NCI-H128 (cell line): ENCODE results near the gene PPP1R11.
A peak's percentile ranks its signal among the peaks of the same experiment; 100 is the strongest.
"Not testable (repeated sequence)": the region's sequence is repeated elsewhere in the genome, so short reads cannot be mapped to it uniquely, and the experiment has no call there.

Experiments
- DNase-seq: peaks from one replicate; lab custom pipeline; 2025; ENCODE audit not compliant: unreplicated experiment; lab: John Stamatoyannopoulos, UW

The PPP1R11 gene, protein sequence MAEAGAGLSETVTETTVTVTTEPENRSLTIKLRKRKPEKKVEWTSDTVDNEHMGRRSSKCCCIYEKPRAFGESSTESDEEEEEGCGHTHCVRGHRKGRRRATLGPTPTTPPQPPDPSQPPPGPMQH

DNA sequence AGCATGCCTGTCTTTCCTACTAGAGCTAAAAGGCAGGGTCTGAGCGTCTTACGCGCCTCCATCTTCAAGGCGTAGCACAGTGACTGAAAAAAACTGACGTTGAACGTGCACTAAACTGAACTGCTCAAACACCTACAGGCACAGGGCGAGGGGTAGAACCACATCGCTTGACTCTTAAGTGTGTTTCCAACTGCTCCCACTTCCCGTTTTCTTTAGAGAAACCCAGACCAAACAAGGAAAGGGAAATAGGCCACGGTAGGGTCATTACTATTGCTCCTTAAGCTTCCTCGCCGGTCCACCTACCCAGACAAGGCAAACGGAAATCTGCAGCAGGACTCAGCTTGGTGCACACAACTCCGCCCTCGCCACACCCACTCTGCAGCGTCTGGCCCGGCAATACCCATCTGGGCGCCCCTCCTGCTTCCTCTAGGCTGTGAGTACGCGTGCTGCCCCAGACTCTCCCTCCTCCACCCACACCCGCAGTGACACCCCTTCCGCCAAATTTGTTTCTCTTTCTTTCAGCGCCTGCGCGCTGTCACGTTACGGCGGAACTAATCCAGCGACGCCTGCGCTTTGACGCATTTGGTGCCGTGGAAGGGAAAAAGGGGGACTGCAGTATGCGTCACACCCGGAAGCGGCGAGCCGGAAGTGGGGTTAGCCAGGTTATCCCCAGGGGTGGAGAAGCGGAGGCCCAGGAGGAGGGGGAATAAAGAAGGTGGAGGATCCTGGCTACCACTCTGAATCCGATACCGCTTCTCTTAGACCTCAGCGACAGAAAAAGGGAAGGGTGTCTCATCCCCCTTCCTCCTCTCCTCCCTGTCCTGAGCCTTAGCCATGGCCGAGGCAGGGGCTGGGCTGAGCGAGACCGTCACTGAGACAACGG, at the start of gene PPP1R11:
Gene PPP1R11 (plus strand): TSS at position 622 of the 883 bp plus-strand sequence. CDS start 213 bp downstream, at position 835.
- DNase-seq: peak; percentile 95

DNA sequence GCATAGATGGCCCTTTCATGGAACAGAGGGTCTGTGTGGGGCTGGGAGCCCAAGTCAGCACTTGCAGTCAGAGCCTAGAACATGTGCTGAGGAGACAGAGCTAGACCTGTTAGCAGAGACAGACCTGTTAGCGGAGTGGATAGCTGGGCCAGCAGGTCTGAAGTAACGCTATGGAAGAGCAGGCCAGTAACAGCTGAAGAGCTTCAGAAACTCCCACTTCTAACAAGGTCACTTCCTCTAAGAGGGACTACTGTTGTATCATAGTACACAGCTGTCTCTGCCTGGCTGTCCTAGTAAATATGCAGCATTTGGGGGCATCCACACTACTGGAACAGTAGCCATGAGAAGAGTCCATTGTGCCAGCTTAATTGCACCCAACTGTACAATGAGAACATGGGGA, 47.2 kb upstream of the PPP1R11 start:
- DNase-seq: no peak

DNA sequence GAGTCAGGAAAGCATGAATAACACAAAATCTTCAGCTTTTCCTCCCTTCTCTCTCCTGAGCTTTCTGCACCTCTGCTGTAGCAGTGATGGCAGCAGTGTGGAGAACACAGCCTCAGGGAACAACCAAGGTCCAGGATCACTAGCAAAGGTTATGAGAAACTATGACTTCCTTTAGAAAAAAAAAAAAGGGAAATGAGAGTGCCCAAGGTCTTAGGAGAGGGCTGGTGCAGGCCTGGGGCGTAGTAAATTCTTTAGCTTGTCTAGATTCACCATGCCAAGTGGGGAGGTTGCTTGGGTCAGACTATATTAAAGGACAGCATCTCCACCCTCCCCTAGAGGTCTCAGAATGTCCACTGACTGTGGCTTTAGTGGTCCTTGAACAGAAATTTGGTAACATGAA, 46.4 kb upstream of the PPP1R11 start:
- no peak for DNase-seq

DNA sequence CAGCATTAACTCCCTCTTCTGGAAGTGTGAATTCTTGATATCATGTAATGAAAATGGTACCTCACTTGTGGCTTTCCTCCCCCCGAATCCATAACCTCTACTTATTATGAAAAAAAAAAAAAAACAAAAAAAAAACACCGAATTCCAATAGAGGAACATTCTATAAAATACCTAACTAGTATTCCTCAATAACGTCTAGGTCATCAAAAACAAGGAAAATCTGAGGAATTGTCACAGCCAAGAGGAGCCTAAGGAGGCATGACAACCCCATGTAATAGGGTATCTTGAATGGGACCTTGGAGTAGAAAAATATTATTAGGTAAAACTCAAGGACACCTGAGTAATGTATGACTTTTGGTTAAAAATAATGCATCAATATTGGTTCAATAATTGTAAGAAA, 44.8 kb upstream of the PPP1R11 start:
- DNase-seq: no peak

DNA sequence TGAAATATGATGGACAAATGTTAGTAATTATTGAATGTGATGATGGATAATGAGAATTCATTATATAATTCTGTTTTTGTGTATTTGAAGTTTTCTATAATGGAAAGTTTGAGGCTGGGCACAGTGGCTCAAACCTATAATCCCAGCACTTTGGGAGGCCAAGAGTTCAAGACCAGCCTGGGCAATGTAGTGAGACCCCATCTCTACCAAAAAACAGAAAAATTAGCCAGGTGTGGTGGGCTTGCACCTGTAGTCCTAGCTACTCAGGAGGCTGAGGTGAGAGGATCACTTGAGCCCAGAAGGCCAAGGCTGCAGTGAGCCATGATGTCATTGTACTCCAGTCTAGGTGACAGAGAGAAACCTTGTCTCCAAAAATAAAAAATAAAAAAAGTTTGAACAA, 44.3 kb upstream of the PPP1R11 start:
- not testable (repeated sequence) for DNase-seq

DNA sequence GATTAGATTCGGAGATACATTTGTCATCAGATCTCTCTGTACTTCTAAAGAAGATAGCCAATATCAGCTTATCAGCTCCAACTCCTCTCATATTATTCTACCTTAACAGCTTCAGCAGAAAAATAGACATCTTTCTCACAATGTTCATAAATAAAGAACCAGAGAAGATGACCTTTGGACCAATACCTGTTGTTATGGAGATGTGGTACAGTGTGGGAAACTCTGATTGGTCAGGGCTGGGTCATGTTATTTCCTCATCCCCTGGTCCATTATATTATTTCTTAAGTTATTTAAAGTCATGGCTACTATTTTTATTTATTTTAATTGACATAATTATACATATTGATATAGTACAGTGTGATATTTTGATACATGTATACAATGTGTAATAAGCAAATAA, 41.8 kb upstream of the PPP1R11 start:
- no peak for DNase-seq

DNA sequence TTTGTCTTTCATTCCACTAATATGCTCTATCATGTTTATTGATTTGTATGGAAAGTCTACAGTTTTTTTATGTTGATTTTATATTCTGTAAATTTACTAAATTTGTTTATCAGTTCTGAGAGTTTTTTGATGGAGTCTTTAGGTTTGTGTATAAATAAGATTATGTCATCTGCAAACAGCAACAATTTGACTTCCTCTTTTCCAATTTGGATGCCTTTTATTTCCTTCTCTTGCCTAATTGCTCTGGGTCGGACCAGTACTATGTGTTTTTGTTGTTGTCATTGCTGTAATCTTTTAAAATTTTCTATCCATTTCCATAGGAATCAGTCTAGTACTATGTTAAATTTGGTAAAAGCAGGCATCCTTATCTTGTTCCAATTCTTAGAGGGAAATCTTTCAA, 37.4 kb upstream of the PPP1R11 start:
- DNase-seq: no peak

DNA sequence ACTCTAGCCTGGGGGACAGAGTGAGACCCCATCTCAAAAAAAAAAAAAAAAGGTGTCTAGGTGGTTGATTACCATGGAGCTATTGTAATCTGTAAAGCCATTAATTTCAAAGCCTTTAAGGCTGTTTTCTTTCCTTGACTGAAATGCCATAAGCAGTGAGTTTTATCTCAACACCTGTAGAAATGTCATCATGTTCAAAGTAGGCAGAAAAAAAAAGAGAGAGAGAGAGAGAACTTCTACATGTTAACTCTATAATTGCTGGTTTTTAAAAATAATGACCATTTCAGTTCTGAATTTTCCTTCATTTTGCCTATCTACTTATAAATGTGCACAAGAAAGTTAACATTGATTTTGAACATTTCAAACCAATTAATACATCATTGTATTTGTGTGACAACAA, 35.6 kb upstream of the PPP1R11 start:
- no peak for DNase-seq

DNA sequence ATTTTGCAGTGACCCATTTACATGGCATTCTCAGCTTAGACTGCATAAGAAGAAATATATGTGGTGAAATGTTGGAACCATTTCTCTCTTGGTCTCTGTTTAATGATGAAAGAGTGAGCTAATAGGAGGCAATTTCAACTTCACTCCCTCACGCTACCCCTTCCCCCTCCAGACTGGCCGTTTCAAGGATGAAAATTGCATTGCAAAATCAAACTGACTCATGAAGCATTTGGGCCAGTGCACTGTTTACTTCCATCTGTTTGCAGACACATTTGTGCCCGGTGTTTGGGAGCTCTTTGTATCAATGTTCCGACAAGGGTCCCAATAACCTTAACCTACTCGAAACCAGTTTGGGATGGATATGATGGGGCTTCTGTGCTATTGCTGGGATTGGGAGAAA, 33.6 kb upstream of the PPP1R11 start:
- not testable (repeated sequence) for DNase-seq

DNA sequence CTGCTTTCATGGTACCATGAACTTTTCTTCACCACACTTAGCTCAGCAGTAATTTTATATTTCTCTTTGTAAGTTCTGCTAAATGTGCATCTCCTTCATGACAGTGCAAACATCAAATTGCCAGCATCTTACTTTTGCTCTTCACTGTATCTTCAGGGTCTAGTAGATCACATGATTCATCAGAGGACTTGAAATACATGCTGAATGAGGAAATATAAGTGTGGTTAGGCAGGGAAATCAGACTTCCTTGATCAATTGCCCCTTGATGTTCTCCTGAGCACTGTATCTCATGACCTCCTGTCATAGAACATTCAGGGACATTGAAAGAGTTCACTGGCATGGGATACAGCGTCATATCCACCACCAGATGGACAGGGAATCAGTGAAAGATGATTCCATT, 31.2 kb upstream of the PPP1R11 start:
- DNase-seq: no peak

DNA sequence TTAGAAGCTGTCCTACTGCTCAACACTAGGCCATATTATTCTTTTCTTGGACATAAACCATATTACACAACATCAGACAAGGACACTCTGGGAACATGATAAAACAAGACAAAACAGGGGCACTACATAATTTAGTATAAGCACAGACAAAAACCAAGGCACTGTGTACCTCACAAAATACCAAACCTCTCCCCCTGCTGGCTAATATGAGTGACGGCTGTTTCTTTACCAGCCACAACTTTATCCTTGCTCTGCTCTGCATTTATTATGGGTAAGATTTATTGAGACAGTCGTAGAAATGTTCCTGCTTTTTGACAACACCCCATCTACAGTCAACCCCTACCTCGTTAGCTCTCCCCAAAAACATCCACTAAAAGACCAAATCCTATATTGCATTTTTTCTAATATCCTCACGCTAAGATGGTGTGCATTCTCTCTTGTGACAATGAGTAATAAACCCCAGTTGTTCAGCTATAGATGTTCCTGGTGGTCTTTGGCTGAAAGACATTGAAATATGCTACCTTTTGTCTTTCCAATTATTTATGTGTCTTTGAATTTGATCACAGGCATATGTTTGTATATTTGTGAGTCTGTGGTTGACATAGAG, 29.7 kb upstream of the PPP1R11 start:
- DNase-seq: no peak

DNA sequence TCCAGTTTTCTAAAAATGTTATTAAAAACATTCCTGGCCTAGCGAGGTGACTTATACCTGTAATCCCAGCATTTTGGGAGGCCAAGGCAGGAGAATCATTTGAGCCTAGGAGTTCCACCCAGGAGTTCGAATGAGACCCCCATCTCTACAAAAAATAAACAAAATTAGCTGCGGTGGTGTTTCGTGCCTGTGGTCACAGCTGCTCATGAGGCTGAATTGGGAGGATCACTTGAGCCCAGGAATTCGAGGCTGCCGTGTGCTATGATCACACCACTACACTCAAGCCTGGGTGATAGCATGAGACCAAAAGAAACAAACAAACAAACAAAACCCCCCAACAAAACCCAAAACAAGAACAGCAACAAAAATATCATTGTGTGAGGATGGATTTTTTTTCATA, 25.8 kb upstream of the PPP1R11 start:
- DNase-seq: no peak

DNA sequence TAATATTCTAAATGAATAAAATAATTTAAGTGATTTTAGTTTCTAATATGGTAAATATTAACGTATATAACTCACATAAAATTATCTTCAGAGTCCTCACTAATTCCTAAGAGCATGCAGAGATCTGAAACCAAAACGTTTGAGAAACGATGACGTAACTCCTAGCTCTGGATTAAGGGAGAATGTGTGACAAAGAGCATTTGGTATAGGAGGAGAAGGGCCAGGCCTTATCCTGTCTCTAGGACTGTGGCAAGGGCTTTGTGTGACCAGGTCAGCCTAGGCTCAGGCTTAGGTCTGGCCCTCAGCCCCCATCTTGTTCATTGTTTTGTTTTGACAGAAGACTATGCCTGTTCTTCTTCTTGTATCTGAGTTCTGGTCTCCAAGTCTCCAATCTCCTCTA, 25.2 kb upstream of the PPP1R11 start:
- no peak for DNase-seq

DNA sequence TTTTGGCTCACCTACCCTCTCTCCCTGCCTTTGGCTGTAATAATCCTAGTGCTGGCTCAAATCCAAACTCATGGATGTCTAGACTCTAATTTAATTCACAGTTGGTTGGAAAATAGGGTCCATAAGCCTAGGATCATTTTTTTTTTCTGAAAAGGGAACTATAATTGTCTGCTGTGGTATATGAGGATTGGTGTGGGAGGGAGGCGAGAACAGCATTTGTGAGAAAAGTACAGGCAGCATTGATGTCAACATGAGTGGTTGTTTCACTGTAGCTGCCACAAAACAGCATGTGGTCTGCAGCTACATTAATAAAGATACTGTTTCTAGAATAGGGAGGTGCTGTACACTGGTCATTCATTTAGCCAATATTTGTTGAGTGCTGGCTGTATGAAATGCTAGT, 24.5 kb upstream of the PPP1R11 start:
- no peak for DNase-seq

DNA sequence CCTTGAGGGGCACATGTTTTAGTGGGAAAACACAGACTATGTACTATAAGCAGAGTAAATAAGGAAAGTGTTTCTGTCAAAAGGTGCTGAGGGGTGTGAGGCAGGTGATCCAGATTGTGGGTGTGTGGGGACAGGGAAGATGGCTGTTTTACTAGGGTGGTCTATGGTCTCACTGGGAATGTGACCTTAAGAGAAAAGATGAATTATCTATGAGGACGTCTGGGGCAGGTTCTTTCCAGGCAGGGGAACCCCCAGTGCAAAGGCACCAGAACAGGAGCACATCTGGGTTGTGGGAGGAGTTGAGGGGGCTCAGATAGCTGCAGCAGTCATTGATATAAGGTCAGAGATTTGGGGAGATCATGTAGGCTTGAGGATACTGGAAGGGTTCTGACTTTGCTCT, 24.1 kb upstream of the PPP1R11 start:
- no peak for DNase-seq

DNA sequence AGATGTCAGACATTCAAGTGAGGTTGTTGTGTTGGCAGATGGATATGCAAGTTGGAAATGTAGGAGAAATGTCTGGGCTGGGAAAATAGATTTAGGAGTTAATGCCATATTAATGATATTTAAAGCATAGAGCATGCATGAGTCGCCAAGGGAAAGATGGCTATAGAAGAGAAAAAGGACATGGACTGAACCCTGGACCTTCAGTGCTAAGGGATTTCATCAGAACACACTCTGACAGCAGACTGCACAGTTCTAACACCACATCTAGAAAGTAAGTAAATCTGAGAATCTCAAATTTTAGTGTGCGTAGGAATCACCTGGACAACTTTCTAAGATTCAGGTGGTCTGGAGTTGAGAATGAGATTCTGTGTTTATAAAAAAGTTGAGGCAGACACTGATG, 23.3 kb upstream of the PPP1R11 start:
- DNase-seq: no peak

DNA sequence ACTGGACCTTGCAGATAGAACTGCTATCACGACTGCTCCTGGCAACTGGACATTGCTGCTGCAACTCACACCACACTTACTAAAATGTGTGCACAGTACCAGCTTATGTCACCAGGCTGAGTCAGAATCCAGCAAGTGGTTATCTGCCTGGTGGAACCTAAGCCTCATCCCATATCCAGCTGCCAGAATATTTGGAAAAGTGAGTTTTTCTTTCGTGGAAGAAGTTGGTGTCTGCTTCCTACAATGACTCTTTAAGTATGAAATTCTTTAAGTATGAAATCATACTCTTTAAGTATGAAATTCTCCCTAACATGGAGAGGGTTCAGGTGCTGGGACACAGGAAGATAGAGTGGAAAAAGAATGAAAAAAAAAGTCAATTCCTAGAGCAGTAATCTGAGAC, 22.4 kb upstream of the PPP1R11 start:
- no peak for DNase-seq

DNA sequence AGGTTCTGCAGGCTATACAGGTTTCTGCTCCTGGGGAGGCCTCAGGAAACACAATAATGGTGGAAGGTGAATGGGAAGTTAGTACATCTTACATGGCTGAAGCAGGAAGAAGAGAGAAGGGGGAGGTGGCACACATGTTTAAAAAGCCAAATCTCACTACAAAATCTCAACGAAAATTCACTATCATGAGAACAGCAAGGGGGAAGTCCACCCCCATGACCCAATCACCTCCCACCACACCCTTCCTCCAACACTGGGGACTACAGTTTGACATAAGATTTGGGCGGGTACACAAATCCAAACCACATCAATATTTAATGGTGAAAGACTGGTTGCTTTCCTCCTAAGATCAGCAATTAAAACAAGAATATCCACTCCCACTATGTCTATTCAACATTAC, 19.8 kb upstream of the PPP1R11 start:
- no peak for DNase-seq

DNA sequence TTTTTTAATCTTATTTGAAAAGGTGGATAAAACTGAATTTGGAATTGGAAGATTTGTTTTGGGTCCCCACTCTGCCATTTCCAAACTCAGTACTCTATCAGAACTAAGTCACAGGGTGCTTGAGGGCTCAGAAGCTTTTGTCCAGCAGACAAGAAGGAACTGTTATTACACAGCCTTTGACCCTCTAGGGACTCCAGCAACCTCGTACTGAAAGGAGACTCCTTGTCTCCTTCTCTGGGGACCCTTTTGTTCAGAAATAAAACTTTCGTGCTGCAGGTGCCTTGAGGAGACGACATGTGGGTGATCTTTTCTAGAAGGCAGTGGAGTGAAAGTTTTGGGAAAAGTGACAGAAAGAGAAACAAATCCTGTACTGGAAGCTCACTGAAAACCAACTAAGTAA, 13.3 kb upstream of the PPP1R11 start:
- DNase-seq: no peak

DNA sequence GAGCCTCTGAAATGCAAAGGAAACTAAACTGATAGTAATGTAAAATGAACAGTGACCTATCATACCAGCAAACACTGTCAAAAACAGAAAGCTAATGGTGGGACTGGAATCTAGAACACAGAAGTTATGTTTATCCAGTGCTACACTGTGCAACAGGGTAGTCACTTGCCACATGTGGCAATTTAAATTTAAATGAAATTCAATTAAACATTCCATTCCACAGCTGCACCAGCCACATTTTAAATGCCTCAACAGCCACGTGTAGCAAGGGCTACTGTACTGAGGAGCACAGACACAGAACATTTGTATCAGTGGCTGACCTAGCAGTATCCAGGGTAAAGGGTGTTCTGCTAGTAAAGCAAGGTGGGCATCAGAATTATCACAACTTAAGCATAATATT, 11.5 kb upstream of the PPP1R11 start:
- no peak for DNase-seq

DNA sequence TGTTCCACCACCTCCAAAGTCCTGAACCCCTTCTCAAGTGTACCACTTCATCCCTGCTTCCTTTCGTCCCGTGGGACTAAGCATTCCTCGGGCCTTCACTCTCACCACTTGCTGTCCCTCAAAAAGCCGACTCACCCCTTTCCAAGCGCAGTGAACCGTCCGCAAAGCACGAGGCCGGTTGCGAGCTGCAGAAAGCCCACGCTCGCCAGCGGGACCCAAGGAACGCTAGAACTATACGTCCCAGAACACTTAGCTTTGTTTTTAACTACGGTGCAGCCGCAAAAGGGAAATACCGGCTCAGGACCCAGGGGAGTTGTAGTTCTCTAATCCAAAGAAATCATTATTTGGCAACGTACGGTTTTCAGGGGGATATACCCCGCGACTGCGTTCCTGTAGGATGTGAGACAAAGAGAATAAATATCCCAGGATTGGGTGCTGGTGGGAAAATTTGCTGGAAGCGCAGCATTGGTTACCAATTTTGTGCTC, 6.3 kb upstream of the PPP1R11 start:
- DNase-seq: no peak
